Skeletal muscle satellite cell (primary cell): ENCODE data around the gene PTGDR. TPM values are rescaled to one million over a fixed set of nuclear protein-coding genes. Genes with fewer than 3 reads are reported as not detected.
A peak's percentile ranks its signal among the peaks of the same experiment; 100 is the strongest.

Experiments used
- H3K27me3 ChIP-seq: 2 replicates; pipeline ENCODE4 v1.7.0; 2013; ENCODE audit warnings: low read length; ENCODE audit not compliant: control insufficient read depth, insufficient read depth
- H3K36me3 ChIP-seq: 2 replicates; pipeline ENCODE4 v1.7.0; 2013; ENCODE audit warnings: mild to moderate bottlenecking, control low read depth, low read length; ENCODE audit not compliant: insufficient read depth
- H3K4me1 ChIP-seq: 2 replicates; pipeline ENCODE4 v1.7.0; 2013; ENCODE audit warnings: low read length; ENCODE audit not compliant: control insufficient read depth, insufficient read depth
- H3K4me2 ChIP-seq: 2 replicates; pipeline ENCODE4 v1.7.0; 2013; ENCODE audit warnings: mild to moderate bottlenecking, low read length
- H3K4me3 ChIP-seq: 2 replicates; pipeline ENCODE4 v1.7.0; 2013; ENCODE audit warnings: low read length
- H3K9ac ChIP-seq: 2 replicates; pipeline ENCODE4 v1.7.0; 2013; ENCODE audit warnings: mild to moderate bottlenecking, low read depth, low read length, moderate library complexity
- H3K9me3 ChIP-seq: replicated peaks from 2 replicates; pipeline ENCODE4 v1.7.0; 2013; ENCODE audit warnings: mild to moderate bottlenecking, control low read depth, low read length
- total RNA-seq: library from RNA; depleted of rRNA; stranded (reverse); fragments of >200 nt; gene quantifications from 2 replicates; pipeline ENCODE4 v1.2.3, GENCODE V29; 2012; rRNA removed

PTGDR gene, protein sequence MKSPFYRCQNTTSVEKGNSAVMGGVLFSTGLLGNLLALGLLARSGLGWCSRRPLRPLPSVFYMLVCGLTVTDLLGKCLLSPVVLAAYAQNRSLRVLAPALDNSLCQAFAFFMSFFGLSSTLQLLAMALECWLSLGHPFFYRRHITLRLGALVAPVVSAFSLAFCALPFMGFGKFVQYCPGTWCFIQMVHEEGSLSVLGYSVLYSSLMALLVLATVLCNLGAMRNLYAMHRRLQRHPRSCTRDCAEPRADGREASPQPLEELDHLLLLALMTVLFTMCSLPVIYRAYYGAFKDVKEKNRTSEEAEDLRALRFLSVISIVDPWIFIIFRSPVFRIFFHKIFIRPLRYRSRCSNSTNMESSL
- total RNA-seq: 1.3 and 1.8 TPM in 2 replicates

DNA sequence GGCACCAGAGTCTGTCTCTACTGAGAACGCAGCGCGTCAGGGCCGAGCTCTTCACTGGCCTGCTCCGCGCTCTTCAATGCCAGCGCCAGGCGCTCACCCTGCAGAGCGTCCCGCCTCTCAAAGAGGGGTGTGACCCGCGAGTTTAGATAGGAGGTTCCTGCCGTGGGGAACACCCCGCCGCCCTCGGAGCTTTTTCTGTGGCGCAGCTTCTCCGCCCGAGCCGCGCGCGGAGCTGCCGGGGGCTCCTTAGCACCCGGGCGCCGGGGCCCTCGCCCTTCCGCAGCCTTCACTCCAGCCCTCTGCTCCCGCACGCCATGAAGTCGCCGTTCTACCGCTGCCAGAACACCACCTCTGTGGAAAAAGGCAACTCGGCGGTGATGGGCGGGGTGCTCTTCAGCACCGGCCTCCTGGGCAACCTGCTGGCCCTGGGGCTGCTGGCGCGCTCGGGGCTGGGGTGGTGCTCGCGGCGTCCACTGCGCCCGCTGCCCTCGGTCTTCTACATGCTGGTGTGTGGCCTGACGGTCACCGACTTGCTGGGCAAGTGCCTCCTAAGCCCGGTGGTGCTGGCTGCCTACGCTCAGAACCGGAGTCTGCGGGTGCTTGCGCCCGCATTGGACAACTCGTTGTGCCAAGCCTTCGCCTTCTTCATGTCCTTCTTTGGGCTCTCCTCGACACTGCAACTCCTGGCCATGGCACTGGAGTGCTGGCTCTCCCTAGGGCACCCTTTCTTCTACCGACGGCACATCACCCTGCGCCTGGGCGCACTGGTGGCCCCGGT lies at the start of gene PTGDR:
PTGDR (plus strand) TSS at position 198 of the 778 bp plus-strand sequence; CDS start at position 315, 117 bp downstream.
- Histone ChIP-seq H3K4me3 (peak within 1 kb of the TSS; percentile 66), H3K9me3 (no peaks in the 10 kb centered on the region), H3K4me2 (peak within 1 kb of the TSS; percentile 89), H3K27me3 (peaks cover 25% of the 10 kb centered on the region), H3K4me1 (peaks cover 36% of the 10 kb centered on the region), H3K9ac (no peak within 1 kb of the TSS), H3K36me3 (no peaks in the 10 kb centered on the region)

DNA sequence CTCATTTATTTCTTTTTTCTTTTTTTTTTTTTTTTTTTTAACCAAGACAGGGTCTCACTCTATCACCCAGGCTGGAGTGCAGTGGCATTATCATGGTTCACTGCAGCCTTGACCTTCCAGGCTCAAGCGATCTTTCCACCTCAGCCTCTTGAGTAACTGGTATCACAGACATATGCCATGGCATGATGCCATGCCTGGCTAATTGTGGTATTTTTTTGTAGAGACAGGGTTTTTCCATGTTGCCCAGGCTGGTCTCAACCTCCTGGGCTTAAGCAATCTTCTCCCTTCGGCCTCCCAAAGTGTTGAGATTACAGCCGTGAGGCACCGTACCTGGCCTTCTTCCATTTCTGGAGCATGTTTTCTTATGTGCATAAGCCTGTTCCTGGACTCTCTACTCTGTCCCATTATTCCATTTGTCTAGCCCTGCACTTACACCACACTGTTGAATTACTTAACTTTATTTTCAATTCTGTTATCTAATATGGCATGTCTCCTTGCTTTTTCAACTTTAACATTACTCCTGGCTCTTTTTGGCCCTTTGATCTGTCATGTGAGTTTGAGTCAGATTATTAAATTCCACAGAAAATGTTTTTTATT lies 47.9 kb upstream of the PTGDR start:
- peaks cover 17% of the 10 kb centered on the region for H3K27me3 ChIP-seq
- H3K4me3 ChIP-seq: no peak overlapping the region
- no peak overlapping the region for H3K9ac ChIP-seq
- no peak overlapping the region for H3K4me2 ChIP-seq
- H3K4me1 ChIP-seq: no peaks in the 10 kb centered on the region
- no peaks in the 10 kb centered on the region for H3K9me3 ChIP-seq
- no peaks in the 10 kb centered on the region for H3K36me3 ChIP-seq

- Histone ChIP-seq H3K9me3 (no peaks in the 10 kb centered on the region), H3K36me3 (no peaks in the 10 kb centered on the region), H3K4me1 (no peaks in the 10 kb centered on the region), H3K27me3 (peaks cover 5% of the 10 kb centered on the region), H3K4me2 (peak overlapping the region; percentile 38), H3K9ac (no peak overlapping the region), H3K4me3 (no peak overlapping the region)
These were observed 46.3 kb upstream of the PTGDR start for GRCh38 chr14:52220924-52221811.

GRCh38 chr14:52222901-52223300 lies 44.6 kb upstream of the PTGDR start:
- Histone ChIP-seq H3K27me3 (no peaks in the 10 kb centered on the region), H3K9me3 (no peaks in the 10 kb centered on the region), H3K9ac (no peak overlapping the region), H3K4me3 (no peak overlapping the region), H3K4me2 (no peak overlapping the region), H3K36me3 (no peaks in the 10 kb centered on the region), H3K4me1 (no peaks in the 10 kb centered on the region)

DNA sequence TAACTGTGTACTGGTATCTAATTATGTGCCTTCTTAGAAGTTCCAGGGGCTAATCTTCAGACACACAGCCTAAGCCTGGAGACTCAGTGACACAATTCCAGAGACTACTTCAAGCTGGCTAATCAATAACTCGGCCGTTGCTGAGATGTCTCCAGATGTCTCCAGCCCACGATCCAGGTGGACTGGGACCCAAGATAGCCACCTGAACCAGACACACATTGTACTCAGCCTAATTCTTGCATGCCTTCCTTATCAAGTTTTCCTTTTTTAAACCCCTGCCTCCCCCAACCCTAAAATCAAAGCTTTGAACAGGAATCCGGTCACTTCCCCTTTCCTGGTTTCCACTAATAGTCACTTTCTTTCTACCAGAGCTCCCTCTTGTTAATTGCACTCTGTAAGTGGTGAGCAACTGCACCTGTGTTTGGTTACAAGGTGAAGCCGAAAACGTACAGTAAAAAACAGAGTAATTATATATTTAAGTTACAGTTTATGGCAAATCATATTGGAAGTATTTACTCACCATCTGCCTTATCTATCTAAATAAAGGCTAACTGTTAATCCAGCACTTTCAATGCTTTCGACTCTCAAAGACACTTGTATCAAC lies 39.8 kb upstream of the PTGDR start:
- H3K27me3 ChIP-seq: no peaks in the 10 kb centered on the region
- H3K4me3 ChIP-seq: no peak overlapping the region
- H3K4me2 ChIP-seq: no peak overlapping the region
- no peaks in the 10 kb centered on the region for H3K36me3 ChIP-seq
- no peaks in the 10 kb centered on the region for H3K4me1 ChIP-seq
- no peaks in the 10 kb centered on the region for H3K9me3 ChIP-seq
- no peak overlapping the region for H3K9ac ChIP-seq

DNA sequence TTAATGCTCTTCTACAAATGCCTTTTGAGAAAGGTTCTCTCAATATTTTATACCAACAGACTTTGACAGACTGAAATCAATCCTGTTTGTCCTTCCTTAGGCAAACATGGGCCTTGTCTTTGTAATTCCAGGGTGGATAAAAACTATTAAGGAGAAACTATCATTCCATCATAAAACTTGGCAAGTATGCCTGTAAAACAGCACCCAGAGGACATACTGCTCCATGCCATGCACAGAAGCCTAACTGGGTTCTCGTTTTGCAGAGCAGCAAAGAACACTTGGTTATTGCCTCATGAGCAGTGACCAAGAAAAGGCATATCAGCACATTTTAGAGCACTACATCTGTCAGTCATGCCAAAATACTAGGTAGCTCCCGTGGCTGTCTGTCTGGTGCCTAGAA lies 33.8 kb upstream of the PTGDR start:
- Histone ChIP-seq H3K4me2 (no peak overlapping the region), H3K4me3 (no peak overlapping the region), H3K9ac (no peak overlapping the region), H3K27me3 (no peaks in the 10 kb centered on the region), H3K9me3 (no peaks in the 10 kb centered on the region), H3K36me3 (no peaks in the 10 kb centered on the region), H3K4me1 (peaks cover 7% of the 10 kb centered on the region)

GRCh38 chr14:52235434-52235833 lies 32.1 kb upstream of the PTGDR start:
- H3K27me3 ChIP-seq: no peaks in the 10 kb centered on the region
- H3K4me2 ChIP-seq: no peak overlapping the region
- H3K4me3 ChIP-seq: no peak overlapping the region
- no peak overlapping the region for H3K9ac ChIP-seq
- no peaks in the 10 kb centered on the region for H3K9me3 ChIP-seq
- H3K36me3 ChIP-seq: no peaks in the 10 kb centered on the region
- peaks cover 14% of the 10 kb centered on the region for H3K4me1 ChIP-seq

DNA sequence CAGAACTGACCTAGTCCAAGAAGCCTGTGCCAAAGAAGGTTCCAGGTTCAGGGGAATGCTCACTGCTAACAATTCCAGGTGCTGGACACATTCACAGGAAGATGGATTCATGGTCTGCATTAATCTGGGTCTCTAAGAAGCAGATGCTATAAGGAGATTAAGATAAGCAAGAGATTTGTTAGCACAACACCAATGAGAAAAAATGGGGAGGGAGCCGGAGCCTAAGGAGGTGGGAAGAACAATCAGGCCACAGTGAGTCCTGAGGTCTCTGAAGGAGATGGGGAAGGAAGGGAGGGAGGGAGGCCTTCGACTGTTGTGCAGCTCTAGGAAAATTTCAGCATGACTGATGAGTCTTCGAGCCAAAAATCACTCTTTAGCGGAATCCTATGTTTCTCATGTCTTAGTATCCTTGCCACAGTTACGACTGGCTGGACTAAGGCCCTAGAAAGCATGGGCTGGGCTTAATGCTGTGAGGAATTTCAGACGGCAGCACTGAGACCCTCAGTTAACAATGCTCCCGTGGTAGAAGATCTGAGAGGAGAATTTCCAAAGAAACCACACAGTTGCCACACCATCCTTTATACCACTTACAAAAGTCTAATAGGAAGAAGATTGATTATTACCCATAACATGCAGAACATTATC lies 31.5 kb upstream of the PTGDR start:
- Histone ChIP-seq H3K9me3 (no peaks in the 10 kb centered on the region), H3K4me1 (peaks cover 19% of the 10 kb centered on the region), H3K4me2 (no peak overlapping the region), H3K36me3 (no peaks in the 10 kb centered on the region), H3K9ac (no peak overlapping the region), H3K27me3 (no peaks in the 10 kb centered on the region), H3K4me3 (no peak overlapping the region)

GRCh38 chr14:52238682-52239081 lies 28.8 kb upstream of the PTGDR start:
- no peaks in the 10 kb centered on the region for H3K27me3 ChIP-seq

GRCh38 chr14:52240623-52241022 lies 26.9 kb upstream of the PTGDR start:
- no peaks in the 10 kb centered on the region for H3K9me3 ChIP-seq
- peak overlapping the region; percentile 45 for H3K4me3 ChIP-seq
- H3K4me1 ChIP-seq: peaks cover 35% of the 10 kb centered on the region
- no peaks in the 10 kb centered on the region for H3K36me3 ChIP-seq
- peak overlapping the region; percentile 66 for H3K9ac ChIP-seq
- peak overlapping the region; percentile 79 for H3K4me2 ChIP-seq
- H3K27me3 ChIP-seq: no peaks in the 10 kb centered on the region

More at GRCh38 chr14:52238682-52239081, 28.8 kb upstream of the PTGDR start:
- no peak overlapping the region for H3K4me2 ChIP-seq
- H3K4me1 ChIP-seq: peaks cover 42% of the 10 kb centered on the region
- H3K4me3 ChIP-seq: no peak overlapping the region
- H3K9me3 ChIP-seq: no peaks in the 10 kb centered on the region
- H3K36me3 ChIP-seq: no peaks in the 10 kb centered on the region
- no peak overlapping the region for H3K9ac ChIP-seq
